Stimulated activated CD8-positive, alpha-beta memory T cell treated with anti-CD3 and anti-CD28 coated beads, Interleukin-7, amount 100 ng/mL, for 1 hour (primary cell): ENCODE data around the gene CRYZL1.

Source experiments
- DNase-seq, 2 donors: peaks; one replicate each; pipeline ENCODE4 v3.0.0-alpha.2; 2020; ENCODE audit warnings: low read depth in 2 of 2

Gene CRYZL1

GRCh38 chr21:33661146-33661545, 19.6 kb upstream of the CRYZL1 start:
- no peak for DNase-seq

- no peak for DNase-seq
Measured at GRCh38 chr21:33660406-33660805, 18.9 kb upstream of the CRYZL1 start.

GRCh38 chr21:33659568-33659949, 18.0 kb upstream of the CRYZL1 start:
- no peak for DNase-seq

GRCh38 chr21:33658919-33659567, 17.5 kb upstream of the CRYZL1 start:
- no peak for DNase-seq

GRCh38 chr21:33657124-33657820, 15.7 kb upstream of the CRYZL1 start:
- no peak for DNase-seq

- no peak for DNase-seq
Measured at GRCh38 chr21:33655588-33656221, 14.2 kb upstream of the CRYZL1 start.

GRCh38 chr21:33654412-33654811, 12.9 kb upstream of the CRYZL1 start:
- DNase-seq, result no peak

- DNase-seq, result no peak
Measured at GRCh38 chr21:33651965-33652680, 10.6 kb upstream of the CRYZL1 start.

- no peak for DNase-seq
Measured at GRCh38 chr21:33650929-33651509, 9.5 kb upstream of the CRYZL1 start.

- DNase-seq, result no peak
Measured at GRCh38 chr21:33650230-33650629, 8.7 kb upstream of the CRYZL1 start.

GRCh38 chr21:33648555-33648954, 7.0 kb upstream of the CRYZL1 start:
- DNase-seq, result no peak

GRCh38 chr21:33647587-33647986, 6.0 kb upstream of the CRYZL1 start:
- DNase-seq, result no peak

GRCh38 chr21:33645730-33646129, 4.2 kb upstream of the CRYZL1 start:
- DNase-seq, result no peak

GRCh38 chr21:33644383-33645074, 3.0 kb upstream of the CRYZL1 start:
- no peak for DNase-seq

- DNase-seq, result no peak
Measured at GRCh38 chr21:33643658-33644311, 2.2 kb upstream of the CRYZL1 start.

GRCh38 chr21:33642896-33643657, 1.5 kb upstream of the CRYZL1 start:
- no peak for DNase-seq

GRCh38 chr21:33642027-33642895, 720 bp upstream of the CRYZL1 start, which contains the start of gene ITSN1:
Gene ITSN1 (plus strand): TSS chr21:33642501. CDS start chr21:33718829, 76,328 bp downstream.
- peak; percentile 99 to 100 for DNase-seq

- no peak for DNase-seq
Measured at GRCh38 chr21:33640697-33641351, 717 bp downstream of the CRYZL1 start.

GRCh38 chr21:33634254-33634653, 7.3 kb downstream of the CRYZL1 start:
- no peak for DNase-seq
